ENCODE measurements around the gene EXOC3. TPM values are rescaled to one million over a fixed set of nuclear protein-coding genes. Genes with fewer than 3 reads are reported as not detected.
"Not testable (repeated sequence)": the region's sequence is repeated elsewhere in the genome, so short reads cannot be mapped to it uniquely, and the experiment has no call there.

Gene EXOC3
- total RNA-seq, result 10 to 100 TPM; 54.6 to 65.2 TPM
- polyA plus RNA-seq, result 10 to 100 TPM; 31.3 to 88.9 TPM
- long read RNA-seq, donor 1, transcript EXOC3-201 (12 exons, 2,682 nt), result minor isoform, 9 of 70 reads
- long read RNA-seq, donor 1, transcript EXOC3-209 (13 exons, 2,825 nt), result major isoform, 19 of 70 reads
- long read RNA-seq, donor 1, partial matches to known transcripts, result 31 of 70 reads
- long read RNA-seq, donor 1, other reads (novel, unspliced or antisense), result 11 of 70 reads
- long read RNA-seq, donor 2, transcript EXOC3-209 (13 exons, 2,825 nt), result major isoform, 27 of 49 reads
- long read RNA-seq, donor 2, partial matches to known transcripts, result 10 of 49 reads
- long read RNA-seq, donor 2, other reads (novel, unspliced or antisense), result 12 of 49 reads

DNA sequence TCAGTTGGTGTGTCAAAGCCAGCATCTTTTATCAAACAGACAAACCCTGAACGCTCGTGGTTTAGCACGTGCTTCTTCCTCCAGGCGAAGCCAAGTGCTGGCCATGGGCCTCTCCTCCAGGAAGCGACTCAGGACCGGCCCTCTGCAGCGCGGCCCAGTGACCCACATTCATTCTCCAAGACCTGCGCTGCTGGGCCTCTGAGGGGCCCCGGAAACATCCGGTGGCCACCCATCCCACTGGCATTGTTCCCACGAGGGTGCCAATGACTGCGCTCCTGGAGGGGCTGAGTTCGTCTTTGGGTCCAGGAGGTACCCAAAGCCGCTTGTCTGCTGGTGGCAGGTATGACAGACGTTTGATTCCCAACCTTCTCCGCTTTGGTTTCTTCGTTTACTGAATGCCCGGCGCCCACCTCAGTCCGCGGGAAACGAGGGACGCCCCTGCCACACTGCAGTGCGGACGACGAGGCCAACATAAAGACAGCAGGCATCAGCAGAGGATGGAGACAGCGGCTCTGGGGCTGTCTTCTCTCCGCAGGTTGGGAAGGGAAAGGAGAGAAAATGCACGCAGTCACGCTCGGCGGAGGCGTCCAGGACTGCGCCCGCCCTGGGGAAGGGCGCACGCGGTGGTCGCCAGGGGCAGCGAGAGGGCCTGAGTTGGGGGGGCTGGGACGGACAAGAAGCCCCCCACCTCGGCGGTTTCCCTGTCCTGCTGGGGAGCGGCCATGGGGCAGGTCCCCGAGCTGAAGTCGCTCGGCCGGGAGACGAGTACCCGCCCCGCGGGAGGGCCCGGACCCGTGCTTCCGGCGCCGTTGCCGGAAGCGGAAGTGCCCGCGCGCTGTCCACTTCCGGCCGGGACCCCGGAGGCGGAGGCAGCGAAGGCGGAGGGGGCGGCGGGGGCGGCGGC, at the start of gene EXOC3:
Gene EXOC3, plus strand, starts transcription at position 842 of the 904 bp plus-strand sequence. CDS start 3,030 bp downstream, outside the sequence.
- no peaks in the 10 kb centered on the region for H3K27me3 ChIP-seq (ENCODE audit: control insufficient read depth in 1 of 2, insufficient read depth in 2 of 2, low read length in 1 of 2)
- H3K4me3 ChIP-seq (ENCODE audit: low read length in 2 of 2), result peak within 1 kb of the TSS; percentile 59 to 71
- intact Hi-C loops (cut with DNase I), result loop anchor here in 1 of 2 donors (5.0 to 10.0 kb wide), 3 partner anchors 170 to 452 kb away; partner anchors contain the start of genes BRD9, CEP72, PDCD6 and TRIP13
- no peaks in the 10 kb centered on the region for H3K9me3 ChIP-seq (ENCODE audit: control insufficient read depth, low read length)
- DNase-seq, result peak; percentile 82 to 92
- peak within 1 kb of the TSS in 1 of 2 donors; percentile 19 for H3K27ac ChIP-seq (ENCODE audit: low read depth in 1 of 2, low read length in 2 of 2)
- ATAC-seq (ENCODE audit: low FRiP score), result peak; percentile 92
- no peaks in the 10 kb centered on the region for H3K4me1 ChIP-seq (ENCODE audit: control insufficient read depth in 1 of 2, insufficient read depth in 2 of 2, low read length in 2 of 2)
- WGBS, 2 donors, result 5 to 6% methylated on average over 65 to 73 of the region's 73 CpGs
- H3K36me3 ChIP-seq (ENCODE audit: control insufficient read depth in 1 of 2, insufficient read depth in 2 of 2, low read length in 1 of 2), result peaks cover 0 to 3% of the 10 kb centered on the region in 2 donors

DNA sequence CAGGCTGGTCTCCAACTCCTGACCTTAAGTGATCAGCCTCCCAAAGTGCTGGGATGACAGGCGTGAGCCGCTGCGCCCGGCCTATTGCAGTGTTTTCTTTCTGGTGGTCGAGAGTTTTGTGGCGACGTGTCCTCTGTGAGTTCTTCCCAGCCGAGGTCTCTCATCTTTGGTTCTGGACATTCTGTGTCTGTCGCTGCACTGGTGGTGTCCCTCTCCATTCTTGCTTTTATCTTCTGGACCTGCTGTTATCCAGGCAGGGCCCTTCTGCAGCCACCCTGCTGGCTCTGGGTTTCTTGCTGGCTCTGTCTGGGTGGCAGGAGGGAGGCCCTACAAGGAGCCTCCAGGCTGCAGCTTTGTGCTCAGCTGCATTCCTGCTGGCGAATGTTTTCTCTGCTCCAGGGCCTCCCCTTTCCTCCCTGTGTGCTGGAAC, 49.1 kb upstream of the EXOC3 start:
- Histone ChIP-seq H3K27me3 (ENCODE audit: control insufficient read depth in 1 of 2, insufficient read depth in 2 of 2, low read length in 1 of 2) (no peaks in the 10 kb centered on the region), H3K36me3 (ENCODE audit: control insufficient read depth in 1 of 2, insufficient read depth in 2 of 2, low read length in 1 of 2) (no peaks in the 10 kb centered on the region), H3K4me1 (ENCODE audit: control insufficient read depth in 1 of 2, insufficient read depth in 2 of 2, low read length in 2 of 2) (no peaks in the 10 kb centered on the region), H3K9me3 (ENCODE audit: control insufficient read depth, low read length) (no peaks in the 10 kb centered on the region), H3K27ac (ENCODE audit: low read depth in 1 of 2, low read length in 2 of 2) (no peak overlapping the region), H3K4me3 (ENCODE audit: low read length in 2 of 2) (no peak overlapping the region)
- 88 to 91% methylated on average over 10 of the region's 10 CpGs for WGBS, 2 donors
- ATAC-seq (ENCODE audit: low FRiP score) (no peak), DNase-seq (peak in 1 of 2 donors; percentile 24)
- intact Hi-C loops (cut with DNase I), result no loop called here

DNA sequence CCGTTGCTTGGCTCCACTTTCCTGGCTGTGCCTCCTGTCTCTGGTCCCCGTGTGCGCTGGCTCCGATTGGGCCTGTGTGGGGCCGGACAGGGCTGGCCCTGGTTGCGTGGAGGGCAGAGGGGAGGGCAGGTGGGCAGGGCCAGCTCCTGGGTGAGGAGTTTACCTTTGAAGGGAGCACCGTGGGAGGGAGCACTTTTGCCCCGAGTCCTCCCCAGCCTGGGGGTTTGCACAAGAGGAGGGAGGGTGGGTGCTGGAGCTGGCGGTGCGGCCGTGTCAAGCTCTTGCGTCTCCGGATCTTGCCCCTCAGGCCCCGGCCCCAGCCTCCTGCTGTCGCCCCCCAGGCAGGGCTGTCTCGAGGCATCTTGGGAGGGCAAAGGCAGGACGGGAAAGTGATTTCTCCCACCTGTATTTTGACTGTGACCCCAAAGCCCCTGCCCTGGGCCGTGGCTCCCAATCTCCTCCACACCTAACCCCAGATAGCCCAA, 48.3 kb upstream of the EXOC3 start:
- Histone ChIP-seq H3K36me3 (ENCODE audit: control insufficient read depth in 1 of 2, insufficient read depth in 2 of 2, low read length in 1 of 2) (no peaks in the 10 kb centered on the region), H3K4me3 (ENCODE audit: low read length in 2 of 2) (no peak overlapping the region), H3K4me1 (ENCODE audit: control insufficient read depth in 1 of 2, insufficient read depth in 2 of 2, low read length in 2 of 2) (no peaks in the 10 kb centered on the region), H3K27ac (ENCODE audit: low read depth in 1 of 2, low read length in 2 of 2) (no peak overlapping the region), H3K9me3 (ENCODE audit: control insufficient read depth, low read length) (no peaks in the 10 kb centered on the region), H3K27me3 (ENCODE audit: control insufficient read depth in 1 of 2, insufficient read depth in 2 of 2, low read length in 1 of 2) (no peaks in the 10 kb centered on the region)
- intact Hi-C loops (cut with DNase I), result no loop called here
- whole genome bisulfite sequencing, 2 donors, result 82 to 85% methylated on average over 16 to 18 of the region's 18 CpGs
- DNase-seq, result peak; percentile 35 to 59
- ATAC-seq (ENCODE audit: low FRiP score), result no peak

DNA sequence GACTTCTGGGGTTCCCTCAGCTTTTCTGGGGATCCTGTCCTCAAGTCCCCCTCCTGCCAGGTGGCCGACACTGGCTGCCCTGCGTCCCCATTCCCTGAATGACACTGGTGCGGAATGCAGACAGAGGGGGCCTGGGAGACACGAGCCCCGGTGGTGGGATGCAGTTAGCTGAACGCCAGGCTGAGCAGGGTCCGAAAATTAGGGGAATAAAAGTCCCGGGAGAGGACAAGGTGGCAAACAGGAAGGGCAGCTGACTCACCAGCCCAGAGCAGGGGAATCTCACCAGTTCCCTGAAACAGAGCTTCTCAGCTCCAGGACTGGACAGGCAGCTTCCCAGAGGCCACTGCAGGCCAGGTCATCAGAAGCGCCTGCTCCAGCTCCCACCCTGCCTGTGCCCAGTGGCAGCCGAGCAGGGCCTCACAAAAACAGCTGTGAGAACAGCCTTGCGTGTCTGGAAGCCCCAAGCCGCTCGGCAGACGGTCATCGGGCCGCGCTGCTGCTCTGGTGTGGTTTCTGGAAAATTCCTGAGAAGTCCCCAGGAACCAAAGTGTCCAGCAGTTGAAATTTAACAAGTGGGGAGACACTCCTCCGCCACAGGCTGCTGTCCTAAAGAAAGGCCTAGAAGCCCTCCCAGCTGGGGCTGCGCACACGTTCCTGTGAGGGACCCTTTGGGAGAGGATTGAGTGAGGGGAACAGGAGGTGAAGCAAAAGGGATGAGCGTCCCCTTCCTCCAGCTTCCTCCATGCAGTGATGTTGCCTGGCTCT, 47.6 kb upstream of the EXOC3 start:
- no peak for ATAC-seq (ENCODE audit: low FRiP score)
- H3K36me3 ChIP-seq (ENCODE audit: control insufficient read depth in 1 of 2, insufficient read depth in 2 of 2, low read length in 1 of 2), result no peaks in the 10 kb centered on the region
- WGBS, 2 donors, result 74 to 79% methylated on average over 20 to 21 of the region's 21 CpGs
- H3K9me3 ChIP-seq (ENCODE audit: control insufficient read depth, low read length), result no peaks in the 10 kb centered on the region
- peak; percentile 33 to 43 for DNase-seq
- intact Hi-C loops (cut with DNase I), result no loop called here
- H3K27me3 ChIP-seq (ENCODE audit: control insufficient read depth in 1 of 2, insufficient read depth in 2 of 2, low read length in 1 of 2), result no peaks in the 10 kb centered on the region
- H3K4me1 ChIP-seq (ENCODE audit: control insufficient read depth in 1 of 2, insufficient read depth in 2 of 2, low read length in 2 of 2), result no peaks in the 10 kb centered on the region
- no peak overlapping the region for H3K27ac ChIP-seq (ENCODE audit: low read depth in 1 of 2, low read length in 2 of 2)
- H3K4me3 ChIP-seq (ENCODE audit: low read length in 2 of 2), result no peak overlapping the region

DNA sequence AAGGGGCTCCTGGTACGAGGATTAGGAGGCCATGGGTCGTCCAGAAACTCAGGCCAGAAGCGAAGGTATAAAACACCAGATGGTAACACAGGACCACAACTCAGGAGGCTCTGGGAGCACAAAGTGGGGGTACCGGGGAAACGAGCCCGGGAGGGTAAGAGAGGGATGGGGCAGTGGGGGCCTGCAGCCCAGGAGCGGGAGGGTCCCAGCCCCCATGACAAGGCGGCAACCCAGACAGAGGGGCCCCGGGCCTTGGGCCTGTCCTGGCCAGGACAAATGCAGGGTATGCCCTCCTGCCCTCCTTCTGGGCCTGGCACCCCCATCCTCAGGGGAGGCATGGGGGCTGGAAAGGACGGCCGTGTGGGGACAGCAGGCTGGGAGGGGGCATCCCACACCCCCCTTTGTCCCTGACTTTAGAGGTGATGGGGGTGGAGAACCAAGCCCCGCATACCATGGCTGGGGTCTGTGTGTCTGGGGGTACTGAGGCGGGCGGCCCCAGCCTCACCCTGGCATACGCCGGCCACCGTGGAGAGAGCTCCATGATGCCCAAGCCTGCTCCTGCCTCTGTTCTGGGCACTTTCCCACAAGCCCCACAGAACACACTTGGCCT, 47.0 kb upstream of the EXOC3 start:
- H3K27me3 ChIP-seq (ENCODE audit: control insufficient read depth in 1 of 2, insufficient read depth in 2 of 2, low read length in 1 of 2), result no peaks in the 10 kb centered on the region
- ATAC-seq (ENCODE audit: low FRiP score) (peak; percentile 37), DNase-seq (peak; percentile 35 to 63)
- no peaks in the 10 kb centered on the region for H3K36me3 ChIP-seq (ENCODE audit: control insufficient read depth in 1 of 2, insufficient read depth in 2 of 2, low read length in 1 of 2)
- intact Hi-C loops (cut with DNase I), result no loop called here
- H3K9me3 ChIP-seq (ENCODE audit: control insufficient read depth, low read length), result no peaks in the 10 kb centered on the region
- 94 to 95% methylated on average over 17 of the region's 17 CpGs for WGBS, 2 donors
- H3K27ac ChIP-seq (ENCODE audit: low read depth in 1 of 2, low read length in 2 of 2), result no peak overlapping the region
- H3K4me1 ChIP-seq (ENCODE audit: control insufficient read depth in 1 of 2, insufficient read depth in 2 of 2, low read length in 2 of 2), result no peaks in the 10 kb centered on the region
- H3K4me3 ChIP-seq (ENCODE audit: low read length in 2 of 2), result no peak overlapping the region

DNA sequence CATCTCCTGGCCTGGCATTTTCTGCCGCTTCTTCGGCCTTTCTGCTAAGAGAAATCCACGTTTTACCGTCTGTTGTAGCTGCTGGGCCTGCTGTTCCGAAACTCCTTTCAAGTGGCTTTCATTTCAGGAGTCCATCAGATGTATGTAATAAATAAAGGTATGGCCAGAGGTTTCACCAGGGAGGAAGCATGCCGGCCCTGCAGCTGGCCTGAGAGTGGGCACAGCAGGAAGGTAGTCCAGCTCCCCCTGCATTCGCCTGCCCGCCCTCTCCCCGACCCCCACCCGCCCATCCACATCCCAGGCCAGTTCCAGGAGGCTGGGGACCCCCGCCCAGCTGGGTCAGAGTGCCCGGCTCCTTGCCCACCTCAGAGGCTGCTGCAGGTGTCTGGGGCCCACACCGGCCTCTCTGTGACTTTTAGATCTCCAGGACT, 46.4 kb upstream of the EXOC3 start:
- 95 to 99% methylated on average over 12 to 13 of the region's 13 CpGs for WGBS, 2 donors
- DNase-seq, result peak; percentile 33 to 57
- intact Hi-C loops (cut with DNase I), result no loop called here

DNA sequence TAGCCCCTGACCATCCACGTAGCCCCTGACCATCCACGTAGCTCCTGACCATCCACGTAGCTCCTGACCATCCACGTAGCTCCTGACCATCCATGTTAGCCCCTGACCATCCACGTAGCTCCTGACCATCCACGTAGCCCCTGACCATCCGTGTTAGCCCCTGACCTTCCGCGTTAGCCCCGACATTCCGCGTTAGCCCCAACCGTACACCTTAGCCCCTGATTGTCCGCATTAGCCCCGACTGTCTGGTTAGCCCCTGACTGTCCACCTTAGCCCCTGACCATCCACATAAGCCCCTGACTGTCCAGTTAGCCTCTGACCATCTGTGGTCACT, 44.9 kb upstream of the EXOC3 start:
- H3K36me3 ChIP-seq (ENCODE audit: control insufficient read depth in 1 of 2, insufficient read depth in 2 of 2, low read length in 1 of 2); H3K9me3 ChIP-seq (ENCODE audit: control insufficient read depth, low read length); intact Hi-C loops (cut with DNase I); H3K4me3 ChIP-seq (ENCODE audit: low read length in 2 of 2); H3K4me1 ChIP-seq (ENCODE audit: control insufficient read depth in 1 of 2, insufficient read depth in 2 of 2, low read length in 2 of 2); H3K27ac ChIP-seq (ENCODE audit: low read depth in 1 of 2, low read length in 2 of 2); ATAC-seq (ENCODE audit: low FRiP score); H3K27me3 ChIP-seq (ENCODE audit: control insufficient read depth in 1 of 2, insufficient read depth in 2 of 2, low read length in 1 of 2): not testable (repeated sequence)
- peak in 1 of 2 donors; percentile 61 for DNase-seq
- WGBS, 2 donors, result 97 to 99% methylated on average over 15 of the region's 15 CpGs

More for the DNA sequence above, 46.4 kb upstream of the EXOC3 start:
- H3K36me3 ChIP-seq (ENCODE audit: control insufficient read depth in 1 of 2, insufficient read depth in 2 of 2, low read length in 1 of 2), result no peaks in the 10 kb centered on the region
- H3K27me3 ChIP-seq (ENCODE audit: control insufficient read depth in 1 of 2, insufficient read depth in 2 of 2, low read length in 1 of 2), result no peaks in the 10 kb centered on the region
- H3K4me3 ChIP-seq (ENCODE audit: low read length in 2 of 2), result no peak overlapping the region
- H3K27ac ChIP-seq (ENCODE audit: low read depth in 1 of 2, low read length in 2 of 2), result no peak overlapping the region
- no peaks in the 10 kb centered on the region for H3K4me1 ChIP-seq (ENCODE audit: control insufficient read depth in 1 of 2, insufficient read depth in 2 of 2, low read length in 2 of 2)
- no peaks in the 10 kb centered on the region for H3K9me3 ChIP-seq (ENCODE audit: control insufficient read depth, low read length)
- ATAC-seq (ENCODE audit: low FRiP score), result no peak
